NT2/D1 (cell line): ENCODE data around the gene ADAM19.

ENCODE experiments used
- YY1 ChIP-seq: IDR thresholded peaks from 2 replicates; pipeline ENCODE4 v1.6.1; 2011; ENCODE audit not compliant: insufficient read length, insufficient read depth
- ZNF274 ChIP-seq: IDR thresholded peaks from 2 replicates; pipeline ENCODE4 v1.6.1; 2011; ENCODE audit warnings: mild to moderate bottlenecking, low read depth, low read length

DNA sequence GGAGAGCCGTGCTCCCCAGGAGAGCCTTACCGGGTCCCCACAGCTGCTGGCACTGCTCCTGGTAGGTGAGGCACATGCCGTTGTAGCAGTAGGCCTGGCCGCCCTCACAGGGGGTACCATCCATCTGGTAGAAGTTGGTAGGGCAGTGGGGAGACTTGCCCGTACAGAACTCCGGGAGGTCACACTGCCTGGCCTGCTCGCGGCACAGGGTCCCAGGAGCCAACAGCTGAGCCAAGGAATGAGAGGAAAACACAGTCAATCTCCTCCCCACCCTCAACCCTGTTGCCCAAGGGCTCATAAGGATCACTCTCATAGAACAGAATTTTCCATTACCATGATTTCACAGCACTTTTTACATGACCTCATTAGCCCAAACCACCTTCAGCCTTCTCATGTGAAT, 78.7 kb downstream of the ADAM19 start:
- no peak for TF ChIP-seq YY1
- TF ChIP-seq ZNF274 = no peak
